Fibroblast of pulmonary artery (primary cell): Measurements from ENCODE around the gene HMX1.

Experiments used
- DNase-seq: peaks from one replicate; pipeline ENCODE4 v3.0.0-alpha.2; 2010; ENCODE audit warnings: low read depth
- H3K4me3 ChIP-seq: replicated peaks from 2 replicates; pipeline ENCODE4 v1.5.1; 2011; ENCODE audit warnings: low read depth, mild to moderate bottlenecking, control low read depth, low read length, moderate library complexity
- TF ChIP-seq, protein P1 (sequence below): IDR thresholded peaks from 2 replicates; pipeline ENCODE4 v1.5.1; 2011; ENCODE audit warnings: mild to moderate bottlenecking, control low read depth, low read length, inconsistent platforms; ENCODE audit errors: missing control alignments

The HMX1 gene

DNA sequence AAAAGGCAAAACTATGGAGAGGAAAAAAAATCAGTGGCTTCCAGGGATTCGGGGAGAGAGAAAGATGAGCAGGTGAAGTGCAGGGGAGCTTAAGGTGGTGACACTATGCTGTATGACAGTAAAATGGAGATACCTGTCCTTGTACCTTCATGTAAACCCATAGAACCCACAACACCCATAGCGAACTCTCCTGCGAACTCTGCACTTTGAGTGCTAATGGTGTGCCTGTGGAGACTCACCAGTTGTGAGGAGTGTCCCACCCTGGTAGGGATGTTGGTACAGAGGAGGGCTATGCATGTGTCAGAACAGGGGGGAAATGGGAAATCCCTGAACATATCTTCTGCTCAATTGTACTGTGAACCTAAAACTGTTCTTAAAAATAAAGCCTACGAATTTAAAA, 42.8 kb downstream of the HMX1 start:
- TF ChIP-seq, protein P1, sequence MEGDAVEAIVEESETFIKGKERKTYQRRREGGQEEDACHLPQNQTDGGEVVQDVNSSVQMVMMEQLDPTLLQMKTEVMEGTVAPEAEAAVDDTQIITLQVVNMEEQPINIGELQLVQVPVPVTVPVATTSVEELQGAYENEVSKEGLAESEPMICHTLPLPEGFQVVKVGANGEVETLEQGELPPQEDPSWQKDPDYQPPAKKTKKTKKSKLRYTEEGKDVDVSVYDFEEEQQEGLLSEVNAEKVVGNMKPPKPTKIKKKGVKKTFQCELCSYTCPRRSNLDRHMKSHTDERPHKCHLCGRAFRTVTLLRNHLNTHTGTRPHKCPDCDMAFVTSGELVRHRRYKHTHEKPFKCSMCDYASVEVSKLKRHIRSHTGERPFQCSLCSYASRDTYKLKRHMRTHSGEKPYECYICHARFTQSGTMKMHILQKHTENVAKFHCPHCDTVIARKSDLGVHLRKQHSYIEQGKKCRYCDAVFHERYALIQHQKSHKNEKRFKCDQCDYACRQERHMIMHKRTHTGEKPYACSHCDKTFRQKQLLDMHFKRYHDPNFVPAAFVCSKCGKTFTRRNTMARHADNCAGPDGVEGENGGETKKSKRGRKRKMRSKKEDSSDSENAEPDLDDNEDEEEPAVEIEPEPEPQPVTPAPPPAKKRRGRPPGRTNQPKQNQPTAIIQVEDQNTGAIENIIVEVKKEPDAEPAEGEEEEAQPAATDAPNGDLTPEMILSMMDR, result no peak
- DNase-seq, result no peak
- H3K4me3 ChIP-seq, result no peak overlapping the region

DNA sequence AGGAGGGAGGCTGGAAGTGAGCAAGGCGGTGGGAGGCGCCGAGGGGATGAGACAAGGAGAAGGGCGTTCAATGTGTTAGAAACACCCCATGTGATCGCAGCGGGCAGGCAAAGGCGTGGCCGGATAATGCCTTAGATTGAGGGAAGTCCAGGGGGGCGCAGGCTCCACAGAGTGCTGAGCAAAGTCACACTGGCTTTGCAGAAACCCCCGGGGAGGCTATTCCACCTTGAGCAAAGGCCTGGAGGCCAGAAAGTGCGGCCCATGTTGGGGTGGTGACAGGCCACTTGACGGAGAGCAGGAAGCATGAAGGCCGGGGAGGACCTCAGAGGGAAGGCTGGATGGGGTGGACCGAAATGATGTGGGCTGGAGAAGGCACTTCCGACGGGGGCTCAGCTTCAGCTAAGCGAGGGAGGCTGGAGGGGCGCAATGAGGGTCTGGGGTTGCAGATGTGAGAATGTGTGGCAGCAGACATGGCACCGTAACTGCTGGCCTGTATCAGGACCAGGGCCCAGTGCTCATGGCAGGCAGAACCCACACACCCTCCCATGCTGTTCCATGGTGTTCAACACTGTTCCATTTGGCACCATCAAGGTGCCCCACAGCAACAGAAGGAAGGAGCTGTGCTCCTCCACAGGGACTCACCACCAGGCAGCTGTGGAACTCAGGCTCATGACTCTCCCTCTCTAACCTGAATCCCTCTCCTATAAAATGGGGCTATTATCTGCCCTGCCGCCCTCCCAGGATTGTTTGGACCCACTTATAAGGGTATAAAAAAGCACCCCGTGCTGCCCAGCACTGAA, 50.3 kb downstream of the HMX1 start:
- TF ChIP-seq, protein P1, result no peak
- DNase-seq, result no peak

DNA sequence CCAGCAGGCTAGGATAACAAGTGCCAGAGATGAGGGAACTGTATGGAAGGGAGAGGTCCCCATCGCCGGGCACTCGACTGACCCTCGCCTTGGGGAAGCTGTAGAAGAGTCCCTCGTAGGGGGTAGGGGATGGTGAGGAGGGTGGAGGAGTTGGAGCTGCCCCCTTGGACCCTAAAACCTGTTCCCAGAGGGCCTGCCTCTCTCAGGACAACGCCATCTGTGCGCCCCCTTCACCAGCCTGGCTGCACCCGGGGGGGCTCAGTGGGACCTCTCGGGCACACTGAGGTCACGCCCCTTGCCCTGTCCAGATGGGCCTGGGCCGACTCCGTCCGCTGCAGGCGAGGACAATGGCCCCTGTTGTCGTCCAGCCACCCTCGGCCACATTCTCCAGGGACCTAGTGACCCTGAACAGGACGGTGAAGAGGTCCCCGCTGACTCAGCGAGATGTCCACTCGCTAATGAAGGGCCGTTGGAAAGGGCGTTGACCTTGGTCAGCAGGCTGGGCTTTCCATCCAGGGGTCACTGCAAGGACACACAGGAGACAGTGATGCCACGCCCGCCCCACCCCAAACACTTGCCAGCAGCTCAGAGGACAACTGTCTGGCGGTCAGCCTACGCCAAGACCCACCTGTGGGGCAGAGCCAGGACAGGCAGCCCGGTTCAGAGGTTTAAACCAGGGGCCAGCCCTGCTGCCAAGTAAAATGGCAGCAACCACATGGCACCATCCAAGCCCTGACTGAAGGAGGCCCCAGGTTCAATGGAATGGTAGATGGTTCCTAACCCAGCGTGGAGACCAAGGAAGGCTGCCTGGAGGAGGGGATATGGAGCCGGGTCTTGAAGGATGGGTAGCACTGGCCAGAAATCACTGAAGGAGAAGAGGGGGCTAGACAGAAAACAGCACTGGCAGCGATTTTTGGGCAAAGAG, 51.2 kb downstream of the HMX1 start:
- DNase-seq, result no peak
- TF ChIP-seq, protein P1, result no peak
- no peak overlapping the region for H3K4me3 ChIP-seq

More for the DNA sequence above, 50.3 kb downstream of the HMX1 start:
- no peak overlapping the region for H3K4me3 ChIP-seq

DNA sequence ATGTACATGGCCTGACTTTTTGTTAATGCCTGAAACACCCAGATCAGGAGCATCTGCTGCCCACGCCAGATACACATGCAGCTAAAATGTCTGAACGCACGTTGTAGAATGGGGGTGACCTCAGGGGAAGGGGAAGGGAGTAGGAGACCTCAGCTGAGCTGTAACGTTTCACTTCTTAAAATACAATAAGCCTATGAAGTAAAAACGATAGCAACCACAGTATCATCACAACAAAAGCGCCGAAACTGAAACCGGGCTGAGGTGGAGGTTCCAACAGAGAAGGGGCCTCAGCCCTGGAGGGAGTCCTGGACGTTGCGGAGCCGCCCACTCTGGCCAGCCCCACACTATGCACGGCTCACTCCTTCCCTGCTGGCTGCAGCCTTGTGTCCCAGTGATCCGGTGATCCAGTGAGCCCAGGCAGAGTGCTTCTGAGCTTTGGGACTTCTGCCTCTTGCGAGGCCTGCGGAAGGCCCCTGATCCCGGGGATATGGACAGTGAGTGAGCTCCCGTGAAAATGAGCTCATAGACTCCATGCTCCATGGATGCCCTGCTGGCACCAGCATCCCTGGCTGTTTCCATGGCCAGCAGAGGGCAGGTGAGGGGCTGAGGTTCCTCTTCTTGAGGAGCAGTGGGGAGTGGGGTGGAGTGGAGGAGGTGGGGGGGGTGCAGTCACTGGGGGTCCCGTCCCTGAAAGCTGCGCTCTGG, 52.0 kb downstream of the HMX1 start:
- DNase-seq, result no peak
- no peak overlapping the region for H3K4me3 ChIP-seq
- TF ChIP-seq, protein P1, result no peak

- no peak for DNase-seq
Observed at GRCh38 chr4:8819019-8819418, 52.6 kb downstream of the HMX1 start.

More at GRCh38 chr4:8819019-8819418, 52.6 kb downstream of the HMX1 start:
- TF ChIP-seq, protein P1, result no peak
- H3K4me3 ChIP-seq, result no peak overlapping the region
